NCI-H82 (cell line): ENCODE results near the gene DCLK1.

Experiments used
- DNase-seq: peaks from one replicate; lab custom pipeline; 2025; lab: John Stamatoyannopoulos, UW

DCLK1 gene

GRCh38 chr13:35826626-35827254, 304.4 kb downstream of the DCLK1 start:
- peak; percentile 35 for DNase-seq

GRCh38 chr13:35824825-35825224, 306.4 kb downstream of the DCLK1 start:
- no peak for DNase-seq

- DNase-seq: no peak
Measured at GRCh38 chr13:35824395-35824794, 306.8 kb downstream of the DCLK1 start.

GRCh38 chr13:35822666-35823065, 308.5 kb downstream of the DCLK1 start:
- no peak for DNase-seq

- peak; percentile 86 for DNase-seq
Measured at GRCh38 chr13:35818633-35819067, 312.5 kb downstream of the DCLK1 start.

- DNase-seq: peak; percentile 59
Measured at GRCh38 chr13:35817642-35818607, 313.3 kb downstream of the DCLK1 start.

- DNase-seq: peak; percentile 29
Measured at GRCh38 chr13:35814605-35815011, 316.6 kb downstream of the DCLK1 start.

GRCh38 chr13:35812736-35813135, 318.4 kb downstream of the DCLK1 start:
- DNase-seq: peak; percentile 22

GRCh38 chr13:35810321-35810720, 320.9 kb downstream of the DCLK1 start:
- no peak for DNase-seq

GRCh38 chr13:35808846-35809245, 322.3 kb downstream of the DCLK1 start:
- no peak for DNase-seq

GRCh38 chr13:35804901-35805300, 326.3 kb downstream of the DCLK1 start:
- no peak for DNase-seq

- no peak for DNase-seq
Measured at GRCh38 chr13:35797991-35798390, 333.2 kb downstream of the DCLK1 start.

GRCh38 chr13:35797244-35797643, 333.9 kb downstream of the DCLK1 start:
- DNase-seq: peak; percentile 69

- no peak for DNase-seq
Measured at GRCh38 chr13:35796623-35797022, 334.6 kb downstream of the DCLK1 start.

GRCh38 chr13:35794734-35795389, 336.3 kb downstream of the DCLK1 start:
- DNase-seq: no peak

- no peak for DNase-seq
Measured at GRCh38 chr13:35793823-35794222, 337.4 kb downstream of the DCLK1 start.

GRCh38 chr13:35792911-35793310, 338.3 kb downstream of the DCLK1 start:
- DNase-seq: no peak

GRCh38 chr13:35792021-35792420, 339.2 kb downstream of the DCLK1 start:
- no peak for DNase-seq

GRCh38 chr13:35791184-35791851, 339.9 kb downstream of the DCLK1 start:
- no peak for DNase-seq

- peak; percentile 88 for DNase-seq
Measured at GRCh38 chr13:35789335-35790165, 341.6 kb downstream of the DCLK1 start.

- peak; percentile 86 for DNase-seq
Measured at GRCh38 chr13:35787937-35788336, 343.2 kb downstream of the DCLK1 start.
